HCT116 (cell line): Measurements from ENCODE around the gene CREB3. TPM values are rescaled to one million over a fixed set of nuclear protein-coding genes. Genes with fewer than 3 reads are reported as not detected.

ENCODE experiments used
- ATAC-seq: fragments of 200-7000 bp; cut with Tn5 transposase; 2 replicates; pipeline ENCODE4 v1.9.1; 2020; ENCODE audit warnings: mild to moderate bottlenecking, moderate library complexity
- BruUV-seq: library from RNA; stranded (reverse); fragments of 400-500 nt; replicated peaks from 2 replicates; lab custom pipeline; 2021; lab: Mats Ljungman, UMichigan
- CTCF ChIA-PET: fragments of 300-600 bp; sonication (Branson Sonifier 250); formaldehyde crosslinking; loops from one replicate; lab custom pipeline; 2021; ENCODE audit warnings: antibody characterized with exemption; lab: Charles Lee
- POLR2A ChIA-PET: fragments of 300-600, 350-600 bp; sonication (Branson Sonifier 250); formaldehyde crosslinking; loops from one replicate; lab custom pipeline; 2021; ENCODE audit warnings: antibody characterized with exemption; lab: Charles Lee
- RAD21 ChIA-PET, 2 experiments: fragments of 300-600 bp; sonication (Branson Sonifier 250); formaldehyde crosslinking; loops; one replicate each; lab custom pipeline; 2023; ENCODE audit warnings: low total read pairs in 2 of 2; ENCODE audit not compliant: uncharacterized antibody in 2 of 2, unreplicated experiment in 2 of 2, low non-redundant PET in 1 of 2; lab: Charles Lee
- DNase-seq: peaks from one replicate; pipeline ENCODE4 v3.0.0-alpha.2; 2010; ENCODE audit warnings: low read depth, low spot score
- H2AFZ ChIP-seq: fragments of 200-600 bp; shearing (Covaris generic), sonication (generic); 2 replicates; pipeline ENCODE4 v1.6.1; 2017; ENCODE audit warnings: low read depth, mixed run types, mixed read lengths, antibody characterized with exemption, low read length; ENCODE audit not compliant: poor library complexity, severe bottlenecking
- H3K27ac ChIP-seq: 2 replicates; pipeline ENCODE4 v1.5.1; 2012; ENCODE audit warnings: low read depth, low read length
- H3K27me3 ChIP-seq: fragments of 200-600 bp; sonication (generic); 2 replicates; pipeline ENCODE4 v1.6.1; 2016; ENCODE audit warnings: mixed run types, low read length, mixed read lengths; ENCODE audit not compliant: insufficient read depth
- H3K36me3 ChIP-seq, 2 experiments: fragments of 200-500 bp in 1 of 2; fragments of 200-600 bp in 1 of 2; sonication (Bioruptor generic) in 1 of 2; sonication (generic) in 1 of 2; 2 replicates each; pipeline versions ENCODE4 v1.5.1 to v1.6.1; 2014 to 2016; ENCODE audit warnings: low read length in 2 of 2, inconsistent platforms in 1 of 2, mixed read lengths in 1 of 2, mixed run types in 1 of 2; ENCODE audit not compliant: insufficient read depth in 2 of 2, control insufficient read depth in 1 of 2
- H3K4me1 ChIP-seq, 2 experiments: fragments of 200-600 bp in 1 of 2; sonication (generic) in 1 of 2; 2 replicates each; pipeline versions ENCODE4 v1.5.1 to v1.6.1; 2012 to 2017; ENCODE audit warnings: low read length in 2 of 2, inconsistent platforms in 1 of 2, mild to moderate bottlenecking in 1 of 2, mixed read lengths in 1 of 2, mixed run types in 1 of 2, moderate library complexity in 1 of 2; ENCODE audit not compliant: insufficient read depth in 2 of 2, control insufficient read depth in 1 of 2
- H3K4me2 ChIP-seq: fragments of 200-600 bp; sonication (generic); 2 replicates; pipeline ENCODE4 v1.6.1; 2017; ENCODE audit warnings: mixed run types, low read length, mixed read lengths
- H3K4me3 ChIP-seq, 2 experiments: fragments of 200-600 bp in 1 of 2; sonication (generic) in 1 of 2; replicated peaks in 1 of 2; 2 replicates each; pipeline ENCODE4 v1.5.1; 2011 to 2016; ENCODE audit warnings: low read length in 2 of 2, control low read depth in 1 of 2, low read depth in 1 of 2, mild to moderate bottlenecking in 1 of 2, mixed read lengths in 1 of 2, mixed run types in 1 of 2
- H3K79me2 ChIP-seq: fragments of 200-600 bp; sonication (generic); 2 replicates; pipeline ENCODE4 v1.6.1; 2017; ENCODE audit warnings: mild to moderate bottlenecking, mixed run types, low read length, moderate library complexity, mixed read lengths; ENCODE audit not compliant: insufficient read depth
- H3K9ac ChIP-seq: fragments of 200-600 bp; sonication (generic); 2 replicates; pipeline ENCODE4 v1.6.1; 2016; ENCODE audit warnings: low read length, mixed read lengths
- H3K9me2 ChIP-seq: fragments of 200-600 bp; sonication (generic), shearing (Covaris generic); 2 replicates; pipeline ENCODE4 v1.6.1; 2017; ENCODE audit warnings: mixed run types, mild to moderate bottlenecking, moderate library complexity; ENCODE audit not compliant: insufficient read depth
- H3K9me3 ChIP-seq, 2 experiments: fragments of 200-500 bp in 1 of 2; fragments of 200-600 bp in 1 of 2; sonication (Bioruptor generic) in 1 of 2; sonication (generic) in 1 of 2; 2 replicates each; pipeline ENCODE4 v1.6.1; 2014 to 2017; ENCODE audit warnings: low read length in 2 of 2, mixed read lengths in 2 of 2, inconsistent platforms in 1 of 2, low read depth in 1 of 2, mild to moderate bottlenecking in 1 of 2, mixed run types in 1 of 2, moderate library complexity in 1 of 2; ENCODE audit not compliant: control insufficient read depth in 1 of 2, insufficient read depth in 1 of 2
- H4K20me1 ChIP-seq: fragments of 200-600 bp; sonication (generic), shearing (Covaris generic); 2 replicates; pipeline ENCODE4 v1.6.1; 2017; ENCODE audit warnings: mixed run types, mild to moderate bottlenecking, moderate library complexity; ENCODE audit not compliant: insufficient read depth
- CEBPB ChIP-seq: IDR thresholded peaks from 2 replicates; pipeline ENCODE4 v1.6.1; 2012; ENCODE audit warnings: low read depth
- EGR1 ChIP-seq: IDR thresholded peaks from 2 replicates; pipeline ENCODE4 v1.6.1; 2012; ENCODE audit warnings: low read depth
- ELF1 ChIP-seq: IDR thresholded peaks from 2 replicates; pipeline ENCODE4 v1.6.1; 2012; ENCODE audit warnings: low read depth, borderline replicate concordance
- EZH2 ChIP-seq: fragments of 200-600 bp; sonication (generic); IDR thresholded peaks from 2 replicates; pipeline ENCODE4 v1.6.1; 2017; ENCODE audit warnings: antibody characterized with exemption, mixed run types
- EZH2phosphoT487 ChIP-seq: fragments of 200-600 bp; IDR thresholded peaks from 2 replicates; pipeline ENCODE4 v1.6.1; 2018; ENCODE audit warnings: antibody characterized with exemption, borderline replicate concordance
- JUND ChIP-seq: IDR thresholded peaks from 2 replicates; pipeline ENCODE4 v1.6.1; 2012
- POLR2A ChIP-seq: IDR thresholded peaks from 2 replicates; pipeline ENCODE4 v1.7.0; 2011; ENCODE audit warnings: borderline replicate concordance; ENCODE audit not compliant: insufficient read depth, insufficient read length; ENCODE audit errors: extremely low read depth
- POLR2AphosphoS5 ChIP-seq: IDR thresholded peaks from 2 replicates; pipeline ENCODE4 v1.6.1; 2011; ENCODE audit warnings: mild to moderate bottlenecking, low read depth, low read length, moderate library complexity
- RAD21 ChIP-seq: IDR thresholded peaks from 2 replicates; pipeline ENCODE4 v1.6.1; 2012; ENCODE audit warnings: low read depth, mild to moderate bottlenecking
- SIN3A ChIP-seq: IDR thresholded peaks from 2 replicates; pipeline ENCODE4 v1.6.1; 2012; ENCODE audit warnings: low read depth
- SP1 ChIP-seq: IDR thresholded peaks from 2 replicates; pipeline ENCODE4 v1.6.1; 2012; ENCODE audit warnings: low read depth
- SRF ChIP-seq: IDR thresholded peaks from 2 replicates; pipeline ENCODE4 v1.6.1; 2012; ENCODE audit warnings: low read depth
- TCF7L2 ChIP-seq: IDR thresholded peaks from 2 replicates; pipeline ENCODE4 v1.7.0; 2011; ENCODE audit warnings: borderline replicate concordance, inconsistent platforms; ENCODE audit not compliant: insufficient read depth, insufficient read length; ENCODE audit errors: extremely low read depth
- YY1 ChIP-seq: IDR thresholded peaks from 2 replicates; pipeline ENCODE4 v1.6.1; 2011; ENCODE audit warnings: low read length, low read depth, moderate library complexity, mild to moderate bottlenecking; ENCODE audit not compliant: insufficient replicate concordance; ENCODE audit errors: extremely low read depth
- ZFX ChIP-seq: fragments of 450-650 bp; IDR thresholded peaks from 2 replicates; pipeline ENCODE4 v1.6.1; 2017
- ZNF274 ChIP-seq: fragments of 200-500 bp; sonication (Bioruptor generic); IDR thresholded peaks from 2 replicates; pipeline ENCODE4 v1.6.1; 2014; ENCODE audit warnings: mild to moderate bottlenecking, low read depth, low read length, inconsistent platforms
- intact Hi-C: fragments of 100-400 bp; cut with micrococcal nuclease; formaldehyde crosslinking; loops from 2 replicates; pipeline ENCODE4 v1.10.0; 2022
- total RNA-seq: library from RNA; stranded (reverse); gene quantifications from one replicate; pipeline ENCODE4 v1.2.1, GENCODE V29; 2021; ENCODE audit not compliant: unreplicated experiment
- TF ChIP-seq, protein P1 (sequence below), 3 experiments: fragments of 200-600 bp in 1 of 3; sonication (generic) in 1 of 3; IDR thresholded peaks in 2 of 3; conservative IDR thresholded peaks in 1 of 3; 2 replicates each; pipeline ENCODE4 v1.5.1; 2012 to 2017; ENCODE audit warnings: low read depth in 2 of 3, low read length in 2 of 3, antibody characterized with exemption in 1 of 3, borderline replicate concordance in 1 of 3, control low read depth in 1 of 3, mild to moderate bottlenecking in 1 of 3, mixed read lengths in 1 of 3, mixed run types in 1 of 3, moderate library complexity in 1 of 3; ENCODE audit not compliant: insufficient read depth in 1 of 3
- TF ChIP-seq, protein P2 (sequence below): IDR thresholded peaks from 2 replicates; pipeline ENCODE4 v1.6.1; 2011; ENCODE audit warnings: mild to moderate bottlenecking, low read length, moderate library complexity; ENCODE audit not compliant: insufficient replicate concordance; ENCODE audit errors: extremely low read depth
- TF ChIP-seq, protein P3 (sequence below): IDR thresholded peaks from 2 replicates; pipeline ENCODE4 v1.6.1; 2012; ENCODE audit warnings: low read depth

CREB3 gene
- total RNA-seq, 1 experiment from 2014 or later: 22.3 TPM

DNA sequence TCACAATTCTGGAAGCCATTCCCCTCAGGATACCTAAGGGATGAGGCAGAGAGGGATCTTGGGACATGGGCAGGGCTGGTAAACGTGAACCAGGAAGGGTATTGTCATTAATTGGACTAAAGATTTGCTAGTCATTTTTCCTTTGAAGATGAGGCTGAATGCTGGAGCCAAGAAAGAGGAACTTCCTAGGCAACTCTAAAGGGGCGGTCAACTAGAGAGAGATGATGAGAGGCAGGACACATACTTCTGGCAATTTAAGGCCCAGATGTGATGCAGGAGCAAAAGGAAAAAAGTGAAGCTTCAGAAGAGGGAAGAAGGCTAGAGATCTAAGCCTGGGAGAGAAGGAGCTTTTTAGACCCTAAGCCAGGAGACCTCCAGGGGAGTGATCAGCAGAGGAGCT lies 11.0 kb downstream of the CREB3 start:
- H3K79me2 ChIP-seq: peaks cover 60% of the 10 kb centered on the region
- intact Hi-C loops: no loop called here
- TF ChIP-seq EGR1 (no peak), YY1 (no peak), POLR2AphosphoS5 (no peak), TCF7L2 (no peak), EZH2 (no peak), RAD21 (no peak), ELF1 (no peak), POLR2A (no peak), JUND (no peak), SP1 (no peak), ZFX (no peak), ZNF274 (no peak), CEBPB (no peak), SRF (no peak), SIN3A (no peak), EZH2phosphoT487 (no peak)
- TF ChIP-seq, protein P1, sequence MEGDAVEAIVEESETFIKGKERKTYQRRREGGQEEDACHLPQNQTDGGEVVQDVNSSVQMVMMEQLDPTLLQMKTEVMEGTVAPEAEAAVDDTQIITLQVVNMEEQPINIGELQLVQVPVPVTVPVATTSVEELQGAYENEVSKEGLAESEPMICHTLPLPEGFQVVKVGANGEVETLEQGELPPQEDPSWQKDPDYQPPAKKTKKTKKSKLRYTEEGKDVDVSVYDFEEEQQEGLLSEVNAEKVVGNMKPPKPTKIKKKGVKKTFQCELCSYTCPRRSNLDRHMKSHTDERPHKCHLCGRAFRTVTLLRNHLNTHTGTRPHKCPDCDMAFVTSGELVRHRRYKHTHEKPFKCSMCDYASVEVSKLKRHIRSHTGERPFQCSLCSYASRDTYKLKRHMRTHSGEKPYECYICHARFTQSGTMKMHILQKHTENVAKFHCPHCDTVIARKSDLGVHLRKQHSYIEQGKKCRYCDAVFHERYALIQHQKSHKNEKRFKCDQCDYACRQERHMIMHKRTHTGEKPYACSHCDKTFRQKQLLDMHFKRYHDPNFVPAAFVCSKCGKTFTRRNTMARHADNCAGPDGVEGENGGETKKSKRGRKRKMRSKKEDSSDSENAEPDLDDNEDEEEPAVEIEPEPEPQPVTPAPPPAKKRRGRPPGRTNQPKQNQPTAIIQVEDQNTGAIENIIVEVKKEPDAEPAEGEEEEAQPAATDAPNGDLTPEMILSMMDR (IDR thresholded peaks at IDR 0.05 in 2 of 3, conservative IDR thresholded peaks at IDR 0.05 in 1 of 3; ENCODE audit: borderline replicate concordance in 1 of 3, insufficient read depth in 1 of 3, low read depth in 2 of 3, low read length in 2 of 3): no peak
- TF ChIP-seq, protein P2, sequence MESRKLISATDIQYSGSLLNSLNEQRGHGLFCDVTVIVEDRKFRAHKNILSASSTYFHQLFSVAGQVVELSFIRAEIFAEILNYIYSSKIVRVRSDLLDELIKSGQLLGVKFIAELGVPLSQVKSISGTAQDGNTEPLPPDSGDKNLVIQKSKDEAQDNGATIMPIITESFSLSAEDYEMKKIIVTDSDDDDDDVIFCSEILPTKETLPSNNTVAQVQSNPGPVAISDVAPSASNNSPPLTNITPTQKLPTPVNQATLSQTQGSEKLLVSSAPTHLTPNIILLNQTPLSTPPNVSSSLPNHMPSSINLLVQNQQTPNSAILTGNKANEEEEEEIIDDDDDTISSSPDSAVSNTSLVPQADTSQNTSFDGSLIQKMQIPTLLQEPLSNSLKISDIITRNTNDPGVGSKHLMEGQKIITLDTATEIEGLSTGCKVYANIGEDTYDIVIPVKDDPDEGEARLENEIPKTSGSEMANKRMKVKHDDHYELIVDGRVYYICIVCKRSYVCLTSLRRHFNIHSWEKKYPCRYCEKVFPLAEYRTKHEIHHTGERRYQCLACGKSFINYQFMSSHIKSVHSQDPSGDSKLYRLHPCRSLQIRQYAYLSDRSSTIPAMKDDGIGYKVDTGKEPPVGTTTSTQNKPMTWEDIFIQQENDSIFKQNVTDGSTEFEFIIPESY: no peak
- TF ChIP-seq, protein P3, sequence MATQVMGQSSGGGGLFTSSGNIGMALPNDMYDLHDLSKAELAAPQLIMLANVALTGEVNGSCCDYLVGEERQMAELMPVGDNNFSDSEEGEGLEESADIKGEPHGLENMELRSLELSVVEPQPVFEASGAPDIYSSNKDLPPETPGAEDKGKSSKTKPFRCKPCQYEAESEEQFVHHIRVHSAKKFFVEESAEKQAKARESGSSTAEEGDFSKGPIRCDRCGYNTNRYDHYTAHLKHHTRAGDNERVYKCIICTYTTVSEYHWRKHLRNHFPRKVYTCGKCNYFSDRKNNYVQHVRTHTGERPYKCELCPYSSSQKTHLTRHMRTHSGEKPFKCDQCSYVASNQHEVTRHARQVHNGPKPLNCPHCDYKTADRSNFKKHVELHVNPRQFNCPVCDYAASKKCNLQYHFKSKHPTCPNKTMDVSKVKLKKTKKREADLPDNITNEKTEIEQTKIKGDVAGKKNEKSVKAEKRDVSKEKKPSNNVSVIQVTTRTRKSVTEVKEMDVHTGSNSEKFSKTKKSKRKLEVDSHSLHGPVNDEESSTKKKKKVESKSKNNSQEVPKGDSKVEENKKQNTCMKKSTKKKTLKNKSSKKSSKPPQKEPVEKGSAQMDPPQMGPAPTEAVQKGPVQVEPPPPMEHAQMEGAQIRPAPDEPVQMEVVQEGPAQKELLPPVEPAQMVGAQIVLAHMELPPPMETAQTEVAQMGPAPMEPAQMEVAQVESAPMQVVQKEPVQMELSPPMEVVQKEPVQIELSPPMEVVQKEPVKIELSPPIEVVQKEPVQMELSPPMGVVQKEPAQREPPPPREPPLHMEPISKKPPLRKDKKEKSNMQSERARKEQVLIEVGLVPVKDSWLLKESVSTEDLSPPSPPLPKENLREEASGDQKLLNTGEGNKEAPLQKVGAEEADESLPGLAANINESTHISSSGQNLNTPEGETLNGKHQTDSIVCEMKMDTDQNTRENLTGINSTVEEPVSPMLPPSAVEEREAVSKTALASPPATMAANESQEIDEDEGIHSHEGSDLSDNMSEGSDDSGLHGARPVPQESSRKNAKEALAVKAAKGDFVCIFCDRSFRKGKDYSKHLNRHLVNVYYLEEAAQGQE: no peak
- H3K9me2 ChIP-seq: no peaks in the 10 kb centered on the region
- BruUV-seq: no TSS peak
- no peak overlapping the region for H3K4me2 ChIP-seq
- peaks cover 7% of the 10 kb centered on the region; the same call in 1 of the 2 replicates for H4K20me1 ChIP-seq
- ChIA-PET CTCF (interaction anchor here (1.1 kb wide), 1 partner anchor 13 kb away, joined by 3 read pairs; no protein-coding TSS in a partner anchor), POLR2A (no interaction called here), RAD21 (no interaction called here)
- H3K4me3 ChIP-seq: no peak overlapping the region
- no peak for ATAC-seq
- H3K9me3 ChIP-seq: no peaks in the 10 kb centered on the region
- H3K4me1 ChIP-seq: peaks cover 15 to 17% of the 10 kb centered on the region in 2 experiments
- no peak overlapping the region for H2AFZ ChIP-seq
- H3K36me3 ChIP-seq: peaks cover 50 to 57% of the 10 kb centered on the region in 2 experiments
- H3K27ac ChIP-seq: no peak overlapping the region
- no peaks in the 10 kb centered on the region for H3K27me3 ChIP-seq
- DNase-seq: no peak
- H3K9ac ChIP-seq: no peak overlapping the region
